ENCODE results near the gene VSX1. TPM values are rescaled to one million over a fixed set of nuclear protein-coding genes. Genes with fewer than 3 reads are reported as not detected.
A peak's percentile ranks its signal among the peaks of the same experiment; 100 is the strongest.

Gene VSX1
- total and polyA plus RNA-seq, 4 donors, result 0.03 to 0.08 TPM; not detected in 2

DNA sequence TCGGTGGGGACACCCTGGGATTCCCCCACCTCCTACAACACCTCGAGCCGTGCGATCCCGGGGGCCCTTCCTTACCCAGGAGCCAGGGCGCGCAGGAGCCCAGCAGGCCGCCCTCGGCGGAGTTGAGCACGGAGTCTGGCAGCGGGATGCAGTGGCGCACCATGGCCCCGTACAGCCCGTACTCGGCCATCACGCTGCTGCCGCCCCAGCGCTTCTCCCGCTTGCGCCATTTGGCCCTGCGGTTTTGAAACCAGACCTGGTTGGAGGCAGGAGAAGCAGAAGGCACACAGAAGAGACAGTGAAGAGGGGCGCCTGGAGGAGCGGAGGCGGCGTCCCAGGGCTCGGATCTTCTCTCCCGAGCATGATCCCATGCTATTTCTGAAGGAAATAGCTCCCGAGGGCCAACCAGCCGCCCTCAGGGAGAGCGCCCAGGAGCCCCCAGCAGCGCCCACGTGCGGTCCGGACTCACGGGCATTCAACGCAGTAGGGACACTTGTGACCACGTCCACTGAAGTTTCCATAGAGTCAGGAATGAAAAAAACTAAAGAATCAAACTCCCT, 4.3 kb downstream of the VSX1 start:
- WGBS, result 7% methylated on average over 38 of the region's 38 CpGs
- DNase-seq (ENCODE audit: low spot score), result no peak
- no peak for TF ChIP-seq SP1 (IDR thresholded peaks at IDR 0.05)
- TF ChIP-seq FOXA1 (IDR thresholded peaks at IDR 0.05), result no peak
- TF ChIP-seq YY1 (IDR thresholded peaks at IDR 0.05), result peak; percentile 84
- TF ChIP-seq, protein P1, sequence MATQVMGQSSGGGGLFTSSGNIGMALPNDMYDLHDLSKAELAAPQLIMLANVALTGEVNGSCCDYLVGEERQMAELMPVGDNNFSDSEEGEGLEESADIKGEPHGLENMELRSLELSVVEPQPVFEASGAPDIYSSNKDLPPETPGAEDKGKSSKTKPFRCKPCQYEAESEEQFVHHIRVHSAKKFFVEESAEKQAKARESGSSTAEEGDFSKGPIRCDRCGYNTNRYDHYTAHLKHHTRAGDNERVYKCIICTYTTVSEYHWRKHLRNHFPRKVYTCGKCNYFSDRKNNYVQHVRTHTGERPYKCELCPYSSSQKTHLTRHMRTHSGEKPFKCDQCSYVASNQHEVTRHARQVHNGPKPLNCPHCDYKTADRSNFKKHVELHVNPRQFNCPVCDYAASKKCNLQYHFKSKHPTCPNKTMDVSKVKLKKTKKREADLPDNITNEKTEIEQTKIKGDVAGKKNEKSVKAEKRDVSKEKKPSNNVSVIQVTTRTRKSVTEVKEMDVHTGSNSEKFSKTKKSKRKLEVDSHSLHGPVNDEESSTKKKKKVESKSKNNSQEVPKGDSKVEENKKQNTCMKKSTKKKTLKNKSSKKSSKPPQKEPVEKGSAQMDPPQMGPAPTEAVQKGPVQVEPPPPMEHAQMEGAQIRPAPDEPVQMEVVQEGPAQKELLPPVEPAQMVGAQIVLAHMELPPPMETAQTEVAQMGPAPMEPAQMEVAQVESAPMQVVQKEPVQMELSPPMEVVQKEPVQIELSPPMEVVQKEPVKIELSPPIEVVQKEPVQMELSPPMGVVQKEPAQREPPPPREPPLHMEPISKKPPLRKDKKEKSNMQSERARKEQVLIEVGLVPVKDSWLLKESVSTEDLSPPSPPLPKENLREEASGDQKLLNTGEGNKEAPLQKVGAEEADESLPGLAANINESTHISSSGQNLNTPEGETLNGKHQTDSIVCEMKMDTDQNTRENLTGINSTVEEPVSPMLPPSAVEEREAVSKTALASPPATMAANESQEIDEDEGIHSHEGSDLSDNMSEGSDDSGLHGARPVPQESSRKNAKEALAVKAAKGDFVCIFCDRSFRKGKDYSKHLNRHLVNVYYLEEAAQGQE (IDR thresholded peaks at IDR 0.05), result peak; percentile 43
- TF ChIP-seq ZBTB33 (IDR thresholded peaks at IDR 0.05), result no peak
- TF ChIP-seq, protein P2, sequence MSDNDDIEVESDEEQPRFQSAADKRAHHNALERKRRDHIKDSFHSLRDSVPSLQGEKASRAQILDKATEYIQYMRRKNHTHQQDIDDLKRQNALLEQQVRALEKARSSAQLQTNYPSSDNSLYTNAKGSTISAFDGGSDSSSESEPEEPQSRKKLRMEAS (IDR thresholded peaks at IDR 0.05), result no peak
- no peak for TF ChIP-seq JUND (IDR thresholded peaks at IDR 0.05)
- TF ChIP-seq RAD21 (IDR thresholded peaks at IDR 0.05), result peak in 1 of 2 donors; percentile 26
- TF ChIP-seq, protein P3, sequence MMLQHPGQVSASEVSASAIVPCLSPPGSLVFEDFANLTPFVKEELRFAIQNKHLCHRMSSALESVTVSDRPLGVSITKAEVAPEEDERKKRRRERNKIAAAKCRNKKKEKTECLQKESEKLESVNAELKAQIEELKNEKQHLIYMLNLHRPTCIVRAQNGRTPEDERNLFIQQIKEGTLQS (IDR thresholded peaks at IDR 0.05), result no peak
- no peak for TF ChIP-seq NR2F2 (IDR thresholded peaks at IDR 0.05)
- TF ChIP-seq GABPA (IDR thresholded peaks at IDR 0.05 in 1 of 2, conservative IDR thresholded peaks at IDR 0.05 in 1 of 2), result no peak
- peak in 1 of 2 donors; percentile 19 for TF ChIP-seq RXRA (IDR thresholded peaks at IDR 0.05)
- no peak for TF ChIP-seq EGR1 (IDR thresholded peaks at IDR 0.05; ENCODE audit: low read depth in 2 of 2)
- TF ChIP-seq TAF1 (conservative IDR thresholded peaks at IDR 0.05), result no peak
- TF ChIP-seq, protein P4, sequence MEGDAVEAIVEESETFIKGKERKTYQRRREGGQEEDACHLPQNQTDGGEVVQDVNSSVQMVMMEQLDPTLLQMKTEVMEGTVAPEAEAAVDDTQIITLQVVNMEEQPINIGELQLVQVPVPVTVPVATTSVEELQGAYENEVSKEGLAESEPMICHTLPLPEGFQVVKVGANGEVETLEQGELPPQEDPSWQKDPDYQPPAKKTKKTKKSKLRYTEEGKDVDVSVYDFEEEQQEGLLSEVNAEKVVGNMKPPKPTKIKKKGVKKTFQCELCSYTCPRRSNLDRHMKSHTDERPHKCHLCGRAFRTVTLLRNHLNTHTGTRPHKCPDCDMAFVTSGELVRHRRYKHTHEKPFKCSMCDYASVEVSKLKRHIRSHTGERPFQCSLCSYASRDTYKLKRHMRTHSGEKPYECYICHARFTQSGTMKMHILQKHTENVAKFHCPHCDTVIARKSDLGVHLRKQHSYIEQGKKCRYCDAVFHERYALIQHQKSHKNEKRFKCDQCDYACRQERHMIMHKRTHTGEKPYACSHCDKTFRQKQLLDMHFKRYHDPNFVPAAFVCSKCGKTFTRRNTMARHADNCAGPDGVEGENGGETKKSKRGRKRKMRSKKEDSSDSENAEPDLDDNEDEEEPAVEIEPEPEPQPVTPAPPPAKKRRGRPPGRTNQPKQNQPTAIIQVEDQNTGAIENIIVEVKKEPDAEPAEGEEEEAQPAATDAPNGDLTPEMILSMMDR (IDR thresholded peaks at IDR 0.05; ENCODE audit: low read depth, low read length, missing input control), result no peak
- no peak for TF ChIP-seq HNF4G (IDR thresholded peaks at IDR 0.05)
- peak in 1 of 2 donors; percentile 7 for TF ChIP-seq HNF4A (conservative IDR thresholded peaks at IDR 0.05)
- TF ChIP-seq FOXA2 (IDR thresholded peaks at IDR 0.05), result no peak
- peak overlapping the region in 2 of 3 donors; percentile 23 to 42 for H3K4me3 ChIP-seq (ENCODE audit: low read depth in 1 of 3, low read length in 3 of 3)
- no peak overlapping the region for H3K9ac ChIP-seq (ENCODE audit: low read depth in 1 of 2, low read length in 2 of 2)
- peaks cover 0 to 2% (median 0%) of the 10 kb centered on the region in 4 donors for H3K9me3 ChIP-seq (ENCODE audit: control insufficient read depth in 4 of 4, low read length in 3 of 4)
- H3K36me3 ChIP-seq (ENCODE audit: control insufficient read depth in 4 of 4, insufficient read depth in 3 of 4, low read depth in 1 of 4, low read length in 3 of 4), result no peaks in the 10 kb centered on the region
- H3K27me3 ChIP-seq (ENCODE audit: control insufficient read depth in 4 of 4, insufficient read depth in 4 of 4, low read length in 3 of 4), result peaks cover 0 to 13% (median 9%) of the 10 kb centered on the region in 4 donors
- H3K4me1 ChIP-seq (ENCODE audit: control insufficient read depth in 4 of 4, insufficient read depth in 4 of 4, low read length in 3 of 4), result peaks cover 7 to 18% (median 13%) of the 10 kb centered on the region in 4 donors
- H3K27ac ChIP-seq (ENCODE audit: low read depth in 1 of 2, low read length in 2 of 2), result no peak overlapping the region
